Activated CD8-positive, alpha-beta T cell treated with anti-CD3 and anti-CD28 coated beads for 36 hours (primary cell): ENCODE results near the gene KRT5. TPM values are rescaled to one million over a fixed set of nuclear protein-coding genes. Genes with fewer than 3 reads are reported as not detected.
A peak's percentile ranks its signal among the peaks of the same experiment; 100 is the strongest.

Experiments used
- ATAC-seq: fragments of 200-7000 bp; cut with Tn5 transposase; one replicate; pipeline ENCODE4 v1.10.0; 2021; ENCODE audit warnings: mild to moderate bottlenecking, moderate library complexity
- CTCF ChIA-PET: fragments of 350-600 bp; sonication (Branson Sonifier 250); formaldehyde crosslinking; loops from one replicate; lab custom pipeline; 2021; ENCODE audit warnings: antibody characterized with exemption; lab: Charles Lee
- POLR2A ChIA-PET: fragments of 350-600 bp; sonication (Branson Sonifier 250); formaldehyde crosslinking; loops from one replicate; lab custom pipeline; 2021; ENCODE audit warnings: antibody characterized with exemption; lab: Charles Lee
- DNase-seq: peaks from one replicate; pipeline ENCODE4 v3.0.0-alpha.2; 2020
- H3K27ac Mint-ChIP-seq: one replicate; pipeline ENCODE4 v1.8.0; 2021; ENCODE audit warnings: mild to moderate bottlenecking, mixed read lengths
- H3K27me3 Mint-ChIP-seq: one replicate; pipeline ENCODE4 v1.8.0; 2021; ENCODE audit warnings: mixed read lengths
- H3K36me3 Mint-ChIP-seq: one replicate; pipeline ENCODE4 v1.8.0; 2021; ENCODE audit warnings: low read depth, mixed read lengths
- H3K4me1 Mint-ChIP-seq: one replicate; pipeline ENCODE4 v1.8.0; 2021; ENCODE audit warnings: low read depth, mixed read lengths
- H3K4me3 Mint-ChIP-seq: one replicate; pipeline ENCODE4 v1.8.0; 2021; ENCODE audit warnings: mild to moderate bottlenecking, moderate library complexity, mixed read lengths
- H3K9me3 Mint-ChIP-seq: one replicate; pipeline ENCODE4 v1.8.0; 2021; ENCODE audit warnings: mixed read lengths
- CTCF ChIP-seq: fragments of 200-600 bp; IDR thresholded peaks from one replicate; pipeline ENCODE4 v1.8.0; 2022; ENCODE audit warnings: antibody characterized with exemption, mild to moderate bottlenecking
- intact Hi-C: fragments of 100-400 bp; cut with micrococcal nuclease; formaldehyde crosslinking; loops from one replicate; pipeline ENCODE4 v1.10.0; 2022
- total RNA-seq, 2 experiments: library from RNA; stranded (reverse); gene quantifications; one replicate each; pipeline ENCODE4 v1.2.3, GENCODE V29; 2021

Gene KRT5
- total RNA-seq, 2 experiments from 2014 or later = not detected

- Mint-ChIP-seq H3K36me3 (no peaks in the 10 kb centered on the region), H3K4me1 (no peaks in the 10 kb centered on the region), H3K27ac (no peak overlapping the region), H3K4me3 (no peak overlapping the region), H3K9me3 (no peaks in the 10 kb centered on the region), H3K27me3 (no peaks in the 10 kb centered on the region)
- ATAC-seq (no peak), DNase-seq (no peak)
- CTCF ChIA-PET = no interaction called here
- no peak for TF ChIP-seq CTCF
- intact Hi-C loops = no loop called here
- POLR2A ChIA-PET = no interaction called here
These were observed 16.9 kb upstream of the KRT5 start for GRCh38 chr12:52537101-52537500.

GRCh38 chr12:52535574-52535973 lies 15.4 kb upstream of the KRT5 start:
- Mint-ChIP-seq H3K4me3 (no peak overlapping the region), H3K36me3 (no peaks in the 10 kb centered on the region), H3K27me3 (no peaks in the 10 kb centered on the region), H3K4me1 (no peaks in the 10 kb centered on the region), H3K9me3 (no peaks in the 10 kb centered on the region), H3K27ac (no peak overlapping the region)
- CTCF ChIA-PET = interaction anchor here (1.4 kb wide), 1 partner anchor 344 kb away, joined by 3 read pairs; no protein-coding TSS in a partner anchor
- no peak for TF ChIP-seq CTCF
- POLR2A ChIA-PET = no interaction called here
- intact Hi-C loops = no loop called here
- DNase-seq (no peak), ATAC-seq (no peak)

- no peaks in the 10 kb centered on the region for H3K9me3 Mint-ChIP-seq
- CTCF ChIA-PET = interaction anchor here (1.4 kb wide), 1 partner anchor 345 kb away, joined by 3 read pairs; no protein-coding TSS in a partner anchor
- intact Hi-C loops = no loop called here
These were observed 14.3 kb upstream of the KRT5 start for GRCh38 chr12:52534482-52534881.

GRCh38 chr12:52533686-52534470 lies 13.7 kb upstream of the KRT5 start:
- no peaks in the 10 kb centered on the region for H3K4me1 Mint-ChIP-seq
- H3K27me3 Mint-ChIP-seq = no peaks in the 10 kb centered on the region
- intact Hi-C loops = no loop called here
- no peaks in the 10 kb centered on the region for H3K36me3 Mint-ChIP-seq
- DNase-seq = no peak
- no peak for ATAC-seq
- CTCF ChIA-PET = interaction anchor here (0.6 kb wide), 1 partner anchor 76 kb away, joined by 3 read pairs; no protein-coding TSS in a partner anchor
- peak; percentile 9 for TF ChIP-seq CTCF
- H3K9me3 Mint-ChIP-seq = no peaks in the 10 kb centered on the region
- H3K4me3 Mint-ChIP-seq = no peak overlapping the region
- POLR2A ChIA-PET = no interaction called here
- H3K27ac Mint-ChIP-seq = no peak overlapping the region

More at GRCh38 chr12:52534482-52534881, 14.3 kb upstream of the KRT5 start:
- ATAC-seq (no peak), DNase-seq (peak; percentile 41)
- no peak overlapping the region for H3K27ac Mint-ChIP-seq
- POLR2A ChIA-PET = no interaction called here
- H3K36me3 Mint-ChIP-seq = no peaks in the 10 kb centered on the region
- H3K4me3 Mint-ChIP-seq = no peak overlapping the region
- H3K4me1 Mint-ChIP-seq = no peaks in the 10 kb centered on the region
- no peak for TF ChIP-seq CTCF
- no peaks in the 10 kb centered on the region for H3K27me3 Mint-ChIP-seq

- POLR2A ChIA-PET = no interaction called here
- no peaks in the 10 kb centered on the region for H3K9me3 Mint-ChIP-seq
- intact Hi-C loops = no loop called here
- H3K36me3 Mint-ChIP-seq = no peaks in the 10 kb centered on the region
- ATAC-seq (no peak), DNase-seq (no peak)
- no peaks in the 10 kb centered on the region for H3K4me1 Mint-ChIP-seq
- CTCF ChIA-PET = interaction anchor here (0.8 kb wide), 1 partner anchor 137 kb away, joined by 3 read pairs; no protein-coding TSS in a partner anchor
- H3K27ac Mint-ChIP-seq = no peak overlapping the region
- TF ChIP-seq CTCF = no peak
- no peaks in the 10 kb centered on the region for H3K27me3 Mint-ChIP-seq
- no peak overlapping the region for H3K4me3 Mint-ChIP-seq
These were observed 12.4 kb upstream of the KRT5 start for GRCh38 chr12:52532636-52533035.
